Measurements from ENCODE around the gene TTI1.

TTI1 gene

GRCh38 chr20:38063911-38064530 lies 30.8 kb upstream of the TTI1 start:
- DNase-seq (ENCODE audit: extremely low read depth, low read depth): no peak
- TF ChIP-seq, protein P1, sequence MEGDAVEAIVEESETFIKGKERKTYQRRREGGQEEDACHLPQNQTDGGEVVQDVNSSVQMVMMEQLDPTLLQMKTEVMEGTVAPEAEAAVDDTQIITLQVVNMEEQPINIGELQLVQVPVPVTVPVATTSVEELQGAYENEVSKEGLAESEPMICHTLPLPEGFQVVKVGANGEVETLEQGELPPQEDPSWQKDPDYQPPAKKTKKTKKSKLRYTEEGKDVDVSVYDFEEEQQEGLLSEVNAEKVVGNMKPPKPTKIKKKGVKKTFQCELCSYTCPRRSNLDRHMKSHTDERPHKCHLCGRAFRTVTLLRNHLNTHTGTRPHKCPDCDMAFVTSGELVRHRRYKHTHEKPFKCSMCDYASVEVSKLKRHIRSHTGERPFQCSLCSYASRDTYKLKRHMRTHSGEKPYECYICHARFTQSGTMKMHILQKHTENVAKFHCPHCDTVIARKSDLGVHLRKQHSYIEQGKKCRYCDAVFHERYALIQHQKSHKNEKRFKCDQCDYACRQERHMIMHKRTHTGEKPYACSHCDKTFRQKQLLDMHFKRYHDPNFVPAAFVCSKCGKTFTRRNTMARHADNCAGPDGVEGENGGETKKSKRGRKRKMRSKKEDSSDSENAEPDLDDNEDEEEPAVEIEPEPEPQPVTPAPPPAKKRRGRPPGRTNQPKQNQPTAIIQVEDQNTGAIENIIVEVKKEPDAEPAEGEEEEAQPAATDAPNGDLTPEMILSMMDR (IDR thresholded peaks at IDR 0.05; ENCODE audit: low read depth, low read length, missing control alignments): no peak
- no peak overlapping the region for H3K4me3 ChIP-seq (replicated peaks; ENCODE audit: low read depth, low read length)

DNA sequence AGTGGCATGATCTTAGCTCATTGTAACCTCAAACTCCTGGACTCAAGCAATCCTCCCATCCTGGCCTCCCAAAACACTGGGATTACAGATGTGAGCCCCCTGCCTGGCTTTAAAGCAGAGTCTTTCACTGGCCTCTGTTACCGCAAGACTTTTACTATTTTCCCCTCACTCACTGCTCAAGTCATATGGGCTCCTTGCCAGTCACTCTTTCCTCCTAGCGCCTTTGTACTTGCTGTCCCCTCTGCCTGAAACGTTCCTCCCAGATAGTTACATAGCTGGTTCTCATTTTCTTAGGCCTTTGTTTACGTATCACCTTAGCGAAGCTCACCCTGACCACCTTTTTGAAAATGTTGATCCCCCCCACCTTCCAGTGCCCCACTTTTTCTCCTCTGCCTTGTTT lies 29.6 kb upstream of the TTI1 start:
- H3K4me3 ChIP-seq (replicated peaks; ENCODE audit: low read depth, low read length): no peak overlapping the region
- TF ChIP-seq, protein P1 (IDR thresholded peaks at IDR 0.05; ENCODE audit: low read depth, low read length, missing control alignments): no peak
- no peak for DNase-seq (ENCODE audit: extremely low read depth, low read depth)

DNA sequence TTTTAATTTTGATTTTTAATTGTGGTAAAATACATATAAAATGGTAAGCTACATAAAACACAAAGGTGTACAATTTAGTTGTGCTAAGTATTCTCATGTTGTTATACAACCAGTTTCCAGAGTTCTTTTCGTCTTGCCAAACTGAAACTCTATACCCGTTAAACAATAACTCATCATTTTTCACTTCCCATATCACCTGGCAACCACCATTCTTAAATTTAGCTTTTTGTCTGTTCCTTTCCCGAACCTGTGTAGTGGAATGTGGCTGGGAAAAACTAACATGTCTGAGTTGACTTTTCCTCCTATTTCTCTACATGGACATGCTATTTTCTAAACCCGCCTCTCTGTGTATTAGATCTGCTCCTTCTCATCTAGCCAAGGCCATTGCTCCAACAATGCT lies 27.9 kb upstream of the TTI1 start:
- DNase-seq (ENCODE audit: extremely low read depth, low read depth): no peak
- H3K4me3 ChIP-seq (replicated peaks; ENCODE audit: low read depth, low read length): no peak overlapping the region
- TF ChIP-seq, protein P1 (IDR thresholded peaks at IDR 0.05; ENCODE audit: low read depth, low read length, missing control alignments): no peak

DNA sequence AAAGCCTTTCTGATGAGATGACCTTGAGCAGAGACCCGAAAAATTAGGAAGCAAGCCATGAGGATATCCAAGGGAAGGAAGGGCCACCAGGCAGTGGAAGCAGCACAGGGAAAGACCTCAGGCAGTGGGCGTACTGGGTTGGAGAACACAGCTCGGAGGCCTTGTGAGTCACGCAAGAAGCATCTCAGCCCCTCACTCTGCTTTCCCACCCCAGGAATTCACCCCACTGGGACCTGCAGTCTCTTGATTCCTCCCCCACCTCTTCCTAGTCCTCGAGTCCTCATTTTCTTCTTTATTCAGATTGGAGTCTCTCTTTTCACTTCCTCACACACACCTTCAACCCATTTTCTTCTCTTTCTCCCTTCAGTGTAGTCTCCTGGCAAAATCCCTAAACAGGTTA lies 27.3 kb upstream of the TTI1 start:
- no peak for DNase-seq (ENCODE audit: extremely low read depth, low read depth)
- TF ChIP-seq, protein P1 (IDR thresholded peaks at IDR 0.05; ENCODE audit: low read depth, low read length, missing control alignments): no peak
- no peak overlapping the region for H3K4me3 ChIP-seq (replicated peaks; ENCODE audit: low read depth, low read length)

GRCh38 chr20:38059832-38060231 lies 26.6 kb upstream of the TTI1 start:
- TF ChIP-seq, protein P1 (IDR thresholded peaks at IDR 0.05; ENCODE audit: low read depth, low read length, missing control alignments): no peak
- H3K4me3 ChIP-seq (replicated peaks; ENCODE audit: low read depth, low read length): no peak overlapping the region
- no peak for DNase-seq (ENCODE audit: extremely low read depth, low read depth)

DNA sequence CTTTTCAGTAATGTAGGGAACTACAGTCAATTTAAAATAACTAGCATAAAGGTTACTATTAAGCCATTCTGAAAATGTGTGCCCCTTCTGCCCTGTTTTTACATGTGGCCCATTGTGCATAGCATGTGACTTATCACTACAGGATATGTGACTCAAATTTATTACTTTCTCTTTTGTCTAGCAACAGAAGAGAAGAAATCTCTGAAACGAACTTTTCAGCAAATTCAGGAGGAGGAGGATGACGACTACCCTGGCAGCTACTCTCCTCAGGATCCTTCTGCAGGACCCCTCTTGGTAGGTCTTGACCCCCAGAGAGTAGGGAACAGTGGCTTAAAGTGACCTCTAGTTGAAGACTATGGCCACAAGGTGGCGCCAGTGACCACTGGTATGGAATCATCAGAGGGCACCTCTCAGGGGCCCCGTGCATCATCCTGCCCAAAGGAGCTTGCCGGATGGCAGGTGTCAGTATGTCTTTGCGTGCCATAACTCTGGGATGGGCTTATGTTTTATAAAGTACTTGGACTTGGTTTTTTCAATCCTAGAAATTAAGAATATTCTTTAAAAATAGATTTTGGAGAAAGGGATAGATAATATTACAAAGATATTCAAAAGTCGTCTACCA lies 24.2 kb upstream of the TTI1 start:
- TF ChIP-seq, protein P1 (IDR thresholded peaks at IDR 0.05; ENCODE audit: low read depth, low read length, missing control alignments): peak; percentile 87
- no peak overlapping the region for H3K4me3 ChIP-seq (replicated peaks; ENCODE audit: low read depth, low read length)
- peak; percentile 45 for DNase-seq (ENCODE audit: extremely low read depth, low read depth)
